A549 (cell line): Measurements from ENCODE around the gene BACE1. TPM values are rescaled to one million over a fixed set of nuclear protein-coding genes. Genes with fewer than 3 reads are reported as not detected.

ENCODE experiments used
- ATAC-seq, 2 experiments: fragments of 200-7000 bp in 1 of 2; fragments of >200 bp in 1 of 2; cut with Nextera tagmentation in 1 of 2; cut with Tn5 transposase in 1 of 2; 3 replicates each; pipeline versions ENCODE4 v1.8.0 to v1.9.1; 2018 to 2020; ENCODE audit warnings: mild to moderate bottlenecking in 1 of 2, moderate library complexity in 1 of 2
- CTCF ChIA-PET: fragments of 300-600 bp; sonication (Branson Sonifier 250); formaldehyde crosslinking; extraction: SDS; loops from one replicate; lab custom pipeline; 2021; ENCODE audit warnings: antibody characterized with exemption, inconsistent platforms; lab: Yijun Ruan, JAX
- POLR2A ChIA-PET: fragments of 350-600 bp; formaldehyde crosslinking; extraction: SDS; loops from one replicate; lab custom pipeline; 2021; ENCODE audit warnings: antibody characterized with exemption, inconsistent platforms; lab: Yijun Ruan, JAX
- DNase-seq, 2 experiments: peaks; one replicate each; pipeline versions ENCODE4 v3.0.0 to v3.0.0-alpha.2; 2011 to 2016; ENCODE audit warnings: low read depth in 1 of 2, low spot score in 1 of 2
- FAIRE-seq: peaks from 2 replicates; lab custom pipeline; 2011; peaks lifted over from hg19 to GRCh38; lab: Jason Lieb, UNC
- H3K27ac ChIP-seq, 2 experiments: fragments of >200 bp; sonication (Bioruptor Twin); formaldehyde crosslinking; 3 replicates each; pipeline ENCODE4 v1.5.1; 2016 to 2017
- H3K4me1 ChIP-seq: fragments of >200 bp; sonication (Bioruptor Twin); formaldehyde crosslinking; 3 replicates; pipeline ENCODE4 v1.6.1; 2016
- H3K4me2 ChIP-seq: fragments of >200 bp; sonication (Bioruptor Twin); formaldehyde crosslinking; 3 replicates; pipeline ENCODE4 v1.6.1; 2016
- H3K4me3 ChIP-seq: fragments of >200 bp; sonication (Bioruptor Twin); formaldehyde crosslinking; 3 replicates; pipeline ENCODE4 v1.5.1; 2016
- H3K9me3 ChIP-seq: fragments of >200 bp; sonication (Bioruptor Twin); formaldehyde crosslinking; 3 replicates; pipeline ENCODE4 v1.6.1; 2016
- CBX2 ChIP-seq: fragments of 200-600 bp; sonication (generic); IDR thresholded peaks from 2 replicates; pipeline ENCODE4 v1.6.1; 2016; ENCODE audit warnings: low read depth, mild to moderate bottlenecking, borderline replicate concordance
- ESRRA ChIP-seq: fragments of 150-350 bp; IDR thresholded peaks from 2 replicates; pipeline ENCODE4 v1.6.1; 2014; ENCODE audit warnings: mild to moderate bottlenecking, low read length, borderline replicate concordance
- GATA3 ChIP-seq: IDR thresholded peaks from 2 replicates; pipeline ENCODE4 v1.6.1; 2012; ENCODE audit warnings: borderline replicate concordance
- HEYL ChIP-seq: fragments of 250-450 bp; sonication (Bioruptor Pico); IDR thresholded peaks from 2 replicates; pipeline ENCODE4 v1.8.0; 2021; ENCODE audit warnings: mild to moderate bottlenecking, moderate library complexity
- HOXA7 ChIP-seq: fragments of 250-450 bp; sonication (Bioruptor Pico); IDR thresholded peaks from 2 replicates; pipeline ENCODE4 v1.5.0; 2020; ENCODE audit warnings: mild to moderate bottlenecking, moderate library complexity
- HOXB13 ChIP-seq: fragments of 250-450 bp; sonication (Bioruptor Pico); IDR thresholded peaks from 2 replicates; pipeline ENCODE4 v1.5.0; 2020; ENCODE audit warnings: low read depth, mild to moderate bottlenecking, moderate library complexity
- HOXB5 ChIP-seq: fragments of 250-450 bp; sonication (Bioruptor Pico); IDR thresholded peaks from 2 replicates; pipeline ENCODE4 v1.5.0; 2020; ENCODE audit warnings: mild to moderate bottlenecking, moderate library complexity
- MAFK ChIP-seq: fragments of 450-650 bp; IDR thresholded peaks from 2 replicates; pipeline ENCODE4 v1.6.1; 2014; ENCODE audit not compliant: partially characterized antibody
- NFE2L2 ChIP-seq: fragments of 150-350 bp; conservative IDR thresholded peaks from 2 replicates; pipeline ENCODE4 v1.6.1; 2014; ENCODE audit warnings: low read length
- NPAS2 ChIP-seq: fragments of 250-450 bp; sonication (Bioruptor Pico); IDR thresholded peaks from 2 replicates; pipeline ENCODE4 v1.8.0; 2022; ENCODE audit warnings: mild to moderate bottlenecking, moderate library complexity, borderline replicate concordance
- RARB ChIP-seq: fragments of 250-450 bp; sonication (Bioruptor Pico); IDR thresholded peaks from 2 replicates; pipeline ENCODE4 v1.8.0; 2021; ENCODE audit warnings: mild to moderate bottlenecking, moderate library complexity
- RCOR1 ChIP-seq: fragments of 150-350 bp; IDR thresholded peaks from 2 replicates; pipeline ENCODE4 v1.6.1; 2014; ENCODE audit warnings: antibody characterized with exemption, low read length, low read depth
- RFX5 ChIP-seq: fragments of 450-650 bp; IDR thresholded peaks from 2 replicates; pipeline ENCODE4 v1.7.1; 2014; ENCODE audit warnings: antibody characterized with exemption, mild to moderate bottlenecking, moderate library complexity
- TFCP2L1 ChIP-seq: fragments of 250-450 bp; sonication (Bioruptor Pico); IDR thresholded peaks from 2 replicates; pipeline ENCODE4 v1.5.0; 2021; ENCODE audit warnings: mild to moderate bottlenecking
- TP53 ChIP-seq: fragments of 250-450 bp; sonication (Bioruptor Pico); IDR thresholded peaks from 2 replicates; pipeline ENCODE4 v1.5.0; 2021; ENCODE audit warnings: mild to moderate bottlenecking, moderate library complexity
- ZFP36 ChIP-seq: fragments of 450-650 bp; IDR thresholded peaks from 2 replicates; pipeline ENCODE4 v1.6.1; 2014; ENCODE audit warnings: borderline replicate concordance; ENCODE audit not compliant: partially characterized antibody
- ZNF302 ChIP-seq: fragments of 250-450 bp; sonication (Bioruptor Pico); IDR thresholded peaks from 2 replicates; pipeline ENCODE4 v1.9.0; 2021; ENCODE audit warnings: inconsistent platforms, mild to moderate bottlenecking, moderate library complexity
- WGBS: methylation state at CpG from one replicate; pipeline ENCODE4 v1.1.6; 2017; ENCODE audit errors: missing lambda C conversion rate; 5-methylcytosine and 5-hydroxymethylcytosine counted together
- polyA plus RNA-seq, 4 experiments: library from polyadenylated mRNA; depleted of rRNA in 3 of 4; stranded (reverse); fragments of >200 nt; fragmentation: RNase III in 1 of 4; extraction: RNeasy Plus Mini Kit Qiagen cat#74134 plus additional on column Dnase treatment in 1 of 4; gene quantifications; 2 replicates in 3 of 4; 3 replicates in 1 of 4; pipeline ENCODE4 v1.2.3, GENCODE V29; 2011 to 2017
- TF ChIP-seq, protein P1 (sequence below): fragments of >200 bp; sonication (Bioruptor Twin); formaldehyde crosslinking; IDR thresholded peaks from 3 replicates; pipeline ENCODE4 v1.6.1; 2016
- TF ChIP-seq, protein P2 (sequence below): fragments of 150-350 bp; IDR thresholded peaks from 2 replicates; pipeline ENCODE4 v1.6.1; 2014; ENCODE audit warnings: low read depth, mild to moderate bottlenecking, low read length
- TF ChIP-seq, protein P3 (sequence below): fragments of 250-450 bp; sonication (Bioruptor Pico); IDR thresholded peaks from 2 replicates; pipeline ENCODE4 v1.5.0; 2021; ENCODE audit warnings: mild to moderate bottlenecking, moderate library complexity, borderline replicate concordance
- TF ChIP-seq, protein P4 (sequence below): IDR thresholded peaks from 2 replicates; pipeline ENCODE4 v1.6.1; 2012
- TF ChIP-seq, protein P5 (sequence below): IDR thresholded peaks from 2 replicates; pipeline ENCODE4 v1.6.1; 2012

BACE1 gene
- polyA plus RNA-seq, 2 of the 4 experiments (the other 2 are of a cell fraction): 6.1 to 7.8 TPM

DNA sequence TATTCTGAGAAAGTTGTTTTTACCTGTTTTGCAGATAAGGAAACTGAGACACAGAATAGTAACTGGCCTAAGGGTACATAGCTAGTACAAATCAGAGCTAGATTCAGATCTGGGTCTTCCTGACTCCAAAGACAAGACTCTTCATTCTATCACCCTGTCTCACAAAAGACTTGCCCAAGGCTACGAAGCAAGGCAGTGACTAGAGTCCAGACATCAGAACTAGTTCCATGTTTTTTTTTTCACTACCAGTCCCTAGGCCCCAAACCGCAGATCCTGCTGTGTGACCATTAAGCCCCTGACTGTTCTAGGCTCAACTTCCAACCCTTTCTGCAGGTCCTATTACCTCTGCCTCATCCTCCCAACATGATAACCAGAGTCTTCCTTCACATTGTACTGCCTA, 23.4 kb downstream of the BACE1 start:
- CTCF ChIA-PET: no interaction called here
- FAIRE-seq: no peak
- no peak overlapping the region for H3K27ac ChIP-seq

DNA sequence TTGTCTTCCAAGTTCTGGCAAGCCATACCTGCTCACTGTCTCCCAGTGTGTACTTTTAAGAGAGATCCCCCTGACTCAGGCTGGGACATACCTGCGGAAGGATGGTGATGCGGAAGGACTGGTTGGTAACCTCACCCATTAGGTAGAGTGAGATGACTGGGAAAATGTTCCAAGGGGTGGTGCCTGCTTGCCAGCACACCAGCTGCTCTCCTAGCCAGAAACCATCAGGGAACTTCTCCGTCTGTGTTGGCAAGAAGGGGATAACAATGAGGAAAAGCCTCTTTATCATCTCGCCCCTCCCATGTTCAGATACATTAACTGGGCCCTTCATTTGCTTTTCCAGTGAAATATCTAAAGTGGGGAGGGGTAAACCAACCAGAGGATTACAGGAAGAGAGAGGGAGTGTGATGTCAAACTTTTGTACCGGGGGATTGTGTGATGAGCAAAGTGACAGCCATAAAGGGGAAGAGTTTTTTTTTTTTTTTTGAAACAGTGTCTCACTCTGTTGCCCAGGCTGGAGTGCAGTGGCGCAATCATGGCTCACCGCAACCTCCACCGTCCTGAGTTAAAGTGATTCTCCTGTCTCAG, 25.2 kb downstream of the BACE1 start, which contains the start of gene BACE1-AS:
TSS of gene BACE1-AS (plus strand) at position 538 of the 588 bp plus-strand sequence.
- 92% methylated on average over 8 of the region's 8 CpGs for WGBS
- POLR2A ChIA-PET: no interaction called here
- CTCF ChIA-PET: interaction anchor here (1.3 kb wide), 1 partner anchor 12 kb away, joined by 3 read pairs; no protein-coding TSS in a partner anchor
- no peaks in the 10 kb centered on the region for H3K9me3 ChIP-seq
- TF ChIP-seq, protein P1, sequence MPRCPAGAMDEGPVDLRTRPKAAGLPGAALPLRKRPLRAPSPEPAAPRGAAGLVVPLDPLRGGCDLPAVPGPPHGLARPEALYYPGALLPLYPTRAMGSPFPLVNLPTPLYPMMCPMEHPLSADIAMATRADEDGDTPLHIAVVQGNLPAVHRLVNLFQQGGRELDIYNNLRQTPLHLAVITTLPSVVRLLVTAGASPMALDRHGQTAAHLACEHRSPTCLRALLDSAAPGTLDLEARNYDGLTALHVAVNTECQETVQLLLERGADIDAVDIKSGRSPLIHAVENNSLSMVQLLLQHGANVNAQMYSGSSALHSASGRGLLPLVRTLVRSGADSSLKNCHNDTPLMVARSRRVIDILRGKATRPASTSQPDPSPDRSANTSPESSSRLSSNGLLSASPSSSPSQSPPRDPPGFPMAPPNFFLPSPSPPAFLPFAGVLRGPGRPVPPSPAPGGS: no peak
- TF ChIP-seq, protein P2, sequence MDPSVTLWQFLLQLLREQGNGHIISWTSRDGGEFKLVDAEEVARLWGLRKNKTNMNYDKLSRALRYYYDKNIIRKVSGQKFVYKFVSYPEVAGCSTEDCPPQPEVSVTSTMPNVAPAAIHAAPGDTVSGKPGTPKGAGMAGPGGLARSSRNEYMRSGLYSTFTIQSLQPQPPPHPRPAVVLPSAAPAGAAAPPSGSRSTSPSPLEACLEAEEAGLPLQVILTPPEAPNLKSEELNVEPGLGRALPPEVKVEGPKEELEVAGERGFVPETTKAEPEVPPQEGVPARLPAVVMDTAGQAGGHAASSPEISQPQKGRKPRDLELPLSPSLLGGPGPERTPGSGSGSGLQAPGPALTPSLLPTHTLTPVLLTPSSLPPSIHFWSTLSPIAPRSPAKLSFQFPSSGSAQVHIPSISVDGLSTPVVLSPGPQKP: no peak
- no peak for TF ChIP-seq ZFP36
- no peak for TF ChIP-seq CBX2
- no peak for TF ChIP-seq ESRRA
- TF ChIP-seq RARB (CRISPR knock-in tag): no peak
- no peak for TF ChIP-seq TP53 (CRISPR knock-in tag)
- TF ChIP-seq NFE2L2: no peak
- no peak for TF ChIP-seq HEYL (CRISPR knock-in tag)
- TF ChIP-seq MAFK: no peak
- no peak for TF ChIP-seq HOXB13 (CRISPR knock-in tag)
- no peak for TF ChIP-seq ZNF302 (CRISPR knock-in tag)
- TF ChIP-seq, protein P3, sequence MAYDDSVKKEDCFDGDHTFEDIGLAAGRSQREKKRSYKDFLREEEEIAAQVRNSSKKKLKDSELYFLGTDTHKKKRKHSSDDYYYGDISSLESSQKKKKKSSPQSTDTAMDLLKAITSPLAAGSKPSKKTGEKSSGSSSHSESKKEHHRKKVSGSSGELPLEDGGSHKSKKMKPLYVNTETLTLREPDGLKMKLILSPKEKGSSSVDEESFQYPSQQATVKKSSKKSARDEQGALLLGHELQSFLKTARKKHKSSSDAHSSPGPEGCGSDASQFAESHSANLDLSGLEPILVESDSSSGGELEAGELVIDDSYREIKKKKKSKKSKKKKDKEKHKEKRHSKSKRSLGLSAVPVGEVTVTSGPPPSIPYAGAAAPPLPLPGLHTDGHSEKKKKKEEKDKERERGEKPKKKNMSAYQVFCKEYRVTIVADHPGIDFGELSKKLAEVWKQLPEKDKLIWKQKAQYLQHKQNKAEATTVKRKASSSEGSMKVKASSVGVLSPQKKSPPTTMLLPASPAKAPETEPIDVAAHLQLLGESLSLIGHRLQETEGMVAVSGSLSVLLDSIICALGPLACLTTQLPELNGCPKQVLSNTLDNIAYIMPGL (CRISPR knock-in tag): no peak
- TF ChIP-seq HOXB5 (CRISPR knock-in tag): no peak
- TF ChIP-seq, protein P4, sequence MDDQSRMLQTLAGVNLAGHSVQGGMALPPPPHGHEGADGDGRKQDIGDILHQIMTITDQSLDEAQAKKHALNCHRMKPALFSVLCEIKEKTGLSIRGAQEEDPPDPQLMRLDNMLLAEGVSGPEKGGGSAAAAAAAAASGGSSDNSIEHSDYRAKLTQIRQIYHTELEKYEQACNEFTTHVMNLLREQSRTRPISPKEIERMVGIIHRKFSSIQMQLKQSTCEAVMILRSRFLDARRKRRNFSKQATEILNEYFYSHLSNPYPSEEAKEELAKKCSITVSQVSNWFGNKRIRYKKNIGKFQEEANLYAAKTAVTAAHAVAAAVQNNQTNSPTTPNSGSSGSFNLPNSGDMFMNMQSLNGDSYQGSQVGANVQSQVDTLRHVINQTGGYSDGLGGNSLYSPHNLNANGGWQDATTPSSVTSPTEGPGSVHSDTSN: no peak
- no peak for TF ChIP-seq RFX5
- no peak for TF ChIP-seq RCOR1
- TF ChIP-seq, protein P5, sequence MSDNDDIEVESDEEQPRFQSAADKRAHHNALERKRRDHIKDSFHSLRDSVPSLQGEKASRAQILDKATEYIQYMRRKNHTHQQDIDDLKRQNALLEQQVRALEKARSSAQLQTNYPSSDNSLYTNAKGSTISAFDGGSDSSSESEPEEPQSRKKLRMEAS: no peak
- TF ChIP-seq NPAS2: no peak
- FAIRE-seq (no peak), DNase-seq (no peak), ATAC-seq (no peak)
- no peak within 1 kb of the TSS for H3K27ac ChIP-seq
- H3K4me1 ChIP-seq: no peaks in the 10 kb centered on the region
- H3K4me3 ChIP-seq: no peak within 1 kb of the TSS
- no peak within 1 kb of the TSS for H3K4me2 ChIP-seq

More for the DNA sequence above, 23.4 kb downstream of the BACE1 start:
- 96% methylated on average over 2 of the region's 2 CpGs for WGBS
- Histone ChIP-seq H3K9me3 (no peaks in the 10 kb centered on the region), H3K4me1 (no peaks in the 10 kb centered on the region), H3K4me3 (no peak overlapping the region), H3K4me2 (no peak overlapping the region)
- ATAC-seq (no peak), DNase-seq (no peak)
- POLR2A ChIA-PET: no interaction called here
- TF ChIP-seq GATA3 (no peak), HOXA7 (CRISPR knock-in tag) (no peak), TFCP2L1 (no peak), NFE2L2 (no peak)
- TF ChIP-seq, protein P1: no peak
